Neuronal stem cell (in vitro differentiated cells): ENCODE data around the gene PCDHGA6.

Source experiments
- DNase-seq: peaks from one replicate; pipeline ENCODE4 v3.0.0-alpha.2; 2013; ENCODE audit warnings: low spot score
- H2AFZ ChIP-seq: one replicate; pipeline ENCODE4 v1.6.1; 2013; ENCODE audit warnings: mild to moderate bottlenecking, low read length, inconsistent platforms
- H2AK5ac ChIP-seq: 2 replicates; pipeline ENCODE4 v1.6.1; 2013; ENCODE audit warnings: low read depth, mild to moderate bottlenecking, inconsistent platforms, low read length, moderate library complexity, mixed read lengths
- H2BK120ac ChIP-seq: 2 replicates; pipeline ENCODE4 v1.6.1; 2013; ENCODE audit warnings: low read depth, mild to moderate bottlenecking, inconsistent platforms, low read length, moderate library complexity, mixed read lengths
- H2BK12ac ChIP-seq: one replicate; pipeline ENCODE4 v1.6.1; 2013; ENCODE audit warnings: low read length, inconsistent platforms
- H2BK15ac ChIP-seq: 2 replicates; pipeline ENCODE4 v1.6.1; 2013; ENCODE audit warnings: mild to moderate bottlenecking, low read length, inconsistent platforms, mixed read lengths
- H2BK5ac ChIP-seq: one replicate; pipeline ENCODE4 v1.6.1; 2013; ENCODE audit warnings: inconsistent platforms, mild to moderate bottlenecking, low read length, moderate library complexity
- H3K14ac ChIP-seq: one replicate; pipeline ENCODE4 v1.6.1; 2013; ENCODE audit warnings: low read length, inconsistent platforms
- H3K18ac ChIP-seq: 2 replicates; pipeline ENCODE4 v1.6.1; 2013; ENCODE audit warnings: low read length, inconsistent platforms
- H3K23ac ChIP-seq: 2 replicates; pipeline ENCODE4 v1.6.1; 2013; ENCODE audit warnings: low read depth, mild to moderate bottlenecking, mixed read lengths, low read length, inconsistent platforms; ENCODE audit not compliant: poor library complexity
- H3K27ac ChIP-seq: replicated peaks from 3 replicates; pipeline ENCODE4 v1.5.1; 2013; ENCODE audit warnings: low read length, inconsistent platforms
- H3K27me3 ChIP-seq, 3 experiments: 2 replicates each; pipeline ENCODE4 v1.6.1; 2013; ENCODE audit warnings: low read length in 3 of 3, mild to moderate bottlenecking in 2 of 3, inconsistent platforms in 1 of 3, low read depth in 1 of 3, mixed read lengths in 1 of 3, moderate library complexity in 1 of 3; ENCODE audit not compliant: control insufficient read depth in 3 of 3, insufficient read depth in 3 of 3
- H3K36me3 ChIP-seq, 2 donors: replicated peaks in 1 of 2; 2 replicates each; pipeline ENCODE4 v1.6.1; 2013; ENCODE audit warnings: low read length in 2 of 2; ENCODE audit not compliant: control insufficient read depth in 2 of 2, insufficient read depth in 2 of 2
- H3K4ac ChIP-seq: 2 replicates; pipeline ENCODE4 v1.6.1; 2013; ENCODE audit warnings: inconsistent platforms, mild to moderate bottlenecking, low read length, moderate library complexity
- H3K4me1 ChIP-seq, 2 donors: 1 replicate in 1 of 2; 2 replicates in 1 of 2; pipeline ENCODE4 v1.6.1; 2013; ENCODE audit warnings: low read length in 2 of 2, low read depth in 1 of 2; ENCODE audit not compliant: control insufficient read depth in 2 of 2, insufficient read depth in 1 of 2
- H3K4me2 ChIP-seq: one replicate; pipeline ENCODE4 v1.6.1; 2013; ENCODE audit warnings: mild to moderate bottlenecking, low read length, inconsistent platforms; ENCODE audit not compliant: insufficient read depth, poor library complexity, severe bottlenecking
- H3K4me3 ChIP-seq, 2 donors: 2 replicates each; pipeline ENCODE4 v1.5.1; 2013; ENCODE audit warnings: low read length in 2 of 2, mild to moderate bottlenecking in 2 of 2, inconsistent platforms in 1 of 2, moderate library complexity in 1 of 2
- H3K79me1 ChIP-seq: one replicate; pipeline ENCODE4 v1.6.1; 2013; ENCODE audit warnings: low read depth, mild to moderate bottlenecking, inconsistent platforms, low read length, moderate library complexity
- H3K9ac ChIP-seq: one replicate; pipeline ENCODE4 v1.6.1; 2013; ENCODE audit warnings: mild to moderate bottlenecking, low read depth, low read length, inconsistent platforms; ENCODE audit not compliant: poor library complexity
- H3K9me3 ChIP-seq, 2 donors: replicated peaks in 1 of 2; 2 replicates each; pipeline versions ENCODE3 to v1.6.1; 2013; ENCODE audit warnings: low read length in 2 of 2, mild to moderate bottlenecking in 2 of 2, inconsistent platforms in 1 of 2, low read depth in 1 of 2, mixed read lengths in 1 of 2, moderate library complexity in 1 of 2; ENCODE audit not compliant: control insufficient read depth in 2 of 2, insufficient read depth in 1 of 2
- H4K8ac ChIP-seq: one replicate; pipeline ENCODE4 v1.6.1; 2013; ENCODE audit warnings: low read depth, mild to moderate bottlenecking, inconsistent platforms, low read length, moderate library complexity
- H4K91ac ChIP-seq: one replicate; pipeline ENCODE4 v1.6.1; 2013; ENCODE audit warnings: low read length, low read depth, mild to moderate bottlenecking, inconsistent platforms; ENCODE audit not compliant: poor library complexity
- WGBS, 2 donors: extraction: QIAGEN DNeasy Blood & Tissue Kit; methylation state at CpG; one replicate each; pipeline ENCODE4 v1.1.7; 2013; ENCODE audit warnings: missing lambda C conversion rate in 2 of 2, mixed read lengths in 1 of 2; ENCODE audit not compliant: insufficient read length in 2 of 2, insufficient replicate concordance in 1 of 2; ENCODE audit errors: extremely low coverage in 2 of 2; 5-methylcytosine and 5-hydroxymethylcytosine counted together

PCDHGA6 gene

DNA sequence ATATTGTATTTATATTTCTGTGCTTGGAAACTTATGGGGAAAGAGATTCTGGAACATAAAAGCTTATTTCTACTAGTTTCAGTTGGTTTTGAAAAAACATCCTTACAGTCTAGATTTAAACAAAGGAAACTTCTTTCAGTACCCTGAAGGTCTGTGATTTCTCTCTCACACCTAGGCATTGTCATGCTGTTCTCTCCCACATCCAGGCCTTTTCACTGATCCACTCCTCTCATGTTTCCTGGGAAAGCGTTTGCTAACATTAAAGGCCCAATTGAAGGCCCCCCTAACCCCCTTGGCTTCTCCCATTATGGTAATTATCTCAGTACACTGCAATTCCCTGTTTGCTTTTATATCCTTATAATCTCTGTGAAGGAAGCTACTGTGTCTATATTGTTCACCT is 30.9 kb upstream of the PCDHGA6 start:
- H3K23ac ChIP-seq = no peak overlapping the region
- WGBS, 2 donors = no CpG with 5 or more reads among the region's 1 CpG
- H2AFZ ChIP-seq = no peak overlapping the region
- H3K9me3 ChIP-seq = peaks cover 22 to 32% of the 10 kb centered on the region in 2 donors
- no peak overlapping the region for H3K9ac ChIP-seq
- H4K8ac ChIP-seq = no peak overlapping the region
- no peak overlapping the region for H3K18ac ChIP-seq
- H2AK5ac ChIP-seq = no peak overlapping the region
- no peak overlapping the region for H2BK15ac ChIP-seq
- H3K14ac ChIP-seq = no peak overlapping the region
- H3K36me3 ChIP-seq = no peaks in the 10 kb centered on the region
- H3K4me2 ChIP-seq = no peak overlapping the region
- no peak overlapping the region for H2BK12ac ChIP-seq
- no peak overlapping the region for H4K91ac ChIP-seq
- H2BK5ac ChIP-seq = no peak overlapping the region
- no peak overlapping the region for H2BK120ac ChIP-seq
- H3K27ac ChIP-seq = no peak overlapping the region
- H3K4ac ChIP-seq = no peak overlapping the region
- H3K79me1 ChIP-seq = no peaks in the 10 kb centered on the region
- H3K27me3 ChIP-seq = no peaks in the 10 kb centered on the region
- no peak overlapping the region for H3K4me3 ChIP-seq
- no peak for DNase-seq
- no peaks in the 10 kb centered on the region for H3K4me1 ChIP-seq

DNA sequence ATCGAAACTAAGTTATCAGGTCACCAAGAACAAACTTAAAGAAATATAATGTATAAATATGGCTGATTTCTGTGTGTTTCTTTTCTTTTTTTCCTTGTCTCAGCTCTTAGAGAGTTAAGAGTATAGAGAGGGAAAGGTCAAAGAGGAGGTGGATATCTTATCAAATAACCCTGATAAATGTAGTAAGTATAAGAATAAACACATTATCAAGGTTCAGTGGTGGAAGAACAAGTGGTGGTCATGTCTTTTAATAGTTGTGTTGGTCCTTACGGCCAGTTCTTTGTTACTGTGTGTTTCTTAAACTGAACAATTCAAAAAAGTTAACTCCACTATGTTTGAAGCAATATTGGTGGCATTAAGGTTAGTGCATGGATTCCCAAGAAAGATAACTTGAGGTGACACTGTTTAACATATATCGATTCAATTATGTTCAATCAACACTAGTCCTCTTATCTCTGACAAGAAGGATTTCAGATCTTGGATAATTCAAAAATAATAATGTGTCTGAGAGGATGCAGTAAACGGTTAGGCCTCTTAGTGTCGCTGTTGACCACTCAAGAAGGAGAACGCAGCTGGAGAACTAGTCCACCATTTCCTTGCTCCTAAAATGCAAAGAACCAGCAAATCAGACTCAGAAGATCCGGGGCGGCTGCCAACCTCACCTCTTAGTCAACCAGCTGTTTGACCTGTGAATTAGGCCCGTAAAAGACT is 30.3 kb upstream of the PCDHGA6 start, which contains the start of gene PCDHGA3:
TSS of gene PCDHGA3 (plus strand) at position 588 of the 711 bp plus-strand sequence. CDS start 205 bp downstream, outside the sequence.
- Histone ChIP-seq H2AK5ac (no peak within 1 kb of the TSS), H3K4ac (no peak within 1 kb of the TSS), H3K27me3 (no peaks in the 10 kb centered on the region), H3K9ac (no peak within 1 kb of the TSS), H2BK12ac (no peak within 1 kb of the TSS), H3K36me3 (no peaks in the 10 kb centered on the region), H3K4me1 (no peaks in the 10 kb centered on the region), H3K79me1 (no peaks in the 10 kb centered on the region), H4K91ac (no peak within 1 kb of the TSS), H3K27ac (no peak within 1 kb of the TSS), H2AFZ (peak within 1 kb of the TSS; percentile 54), H2BK120ac (no peak within 1 kb of the TSS), H3K4me2 (no peak within 1 kb of the TSS), H3K23ac (no peak within 1 kb of the TSS), H2BK15ac (no peak within 1 kb of the TSS), H3K9me3 (peaks cover 20 to 32% of the 10 kb centered on the region in 2 donors), H3K14ac (no peak within 1 kb of the TSS), H3K18ac (no peak within 1 kb of the TSS), H2BK5ac (no peak within 1 kb of the TSS), H4K8ac (no peak within 1 kb of the TSS), H3K4me3 (peak within 1 kb of the TSS in 1 of 2 donors; percentile 25)
- no CpG with 5 or more reads among the region's 9 CpGs for WGBS, 2 donors
- no peak for DNase-seq

DNA sequence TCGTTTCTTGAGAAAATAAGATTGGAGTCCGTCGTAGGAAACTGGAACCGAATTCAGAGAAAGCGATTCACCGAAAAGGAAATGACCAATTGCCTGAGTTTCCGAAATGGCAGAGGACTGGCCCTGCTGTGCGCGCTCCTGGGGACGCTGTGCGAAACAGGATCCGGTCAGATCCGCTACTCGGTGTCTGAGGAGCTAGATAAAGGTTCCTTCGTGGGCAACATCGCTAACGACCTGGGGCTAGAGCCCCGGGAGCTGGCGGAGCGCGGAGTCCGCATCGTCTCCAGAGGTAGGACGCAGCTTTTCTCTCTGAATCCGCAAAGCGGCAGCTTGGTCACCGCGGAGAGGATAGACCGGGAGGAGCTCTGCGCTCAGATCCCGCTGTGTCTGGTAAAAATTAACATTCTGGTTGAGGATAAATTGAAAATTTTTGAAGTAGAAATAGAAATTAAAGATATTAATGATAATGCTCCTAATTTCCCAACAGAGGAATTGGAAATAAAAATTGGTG is 29.7 kb upstream of the PCDHGA6 start:
- DNase-seq = no peak
- Histone ChIP-seq H4K8ac (no peak overlapping the region), H3K14ac (no peak overlapping the region), H3K27me3 (no peaks in the 10 kb centered on the region), H4K91ac (no peak overlapping the region), H3K4me1 (no peaks in the 10 kb centered on the region), H3K4me2 (no peak overlapping the region), H3K36me3 (no peaks in the 10 kb centered on the region), H3K4me3 (peak overlapping the region in 1 of 2 donors; percentile 25), H2AFZ (peak overlapping the region; percentile 54), H3K27ac (no peak overlapping the region), H3K4ac (no peak overlapping the region), H2BK12ac (no peak overlapping the region), H2BK120ac (no peak overlapping the region), H3K79me1 (no peaks in the 10 kb centered on the region), H2BK5ac (no peak overlapping the region), H3K9me3 (peaks cover 20 to 32% of the 10 kb centered on the region in 2 donors), H2BK15ac (no peak overlapping the region), H2AK5ac (no peak overlapping the region), H3K9ac (no peak overlapping the region), H3K23ac (no peak overlapping the region), H3K18ac (no peak overlapping the region)
- WGBS, 2 donors = no CpG with 5 or more reads among the region's 31 CpGs

DNA sequence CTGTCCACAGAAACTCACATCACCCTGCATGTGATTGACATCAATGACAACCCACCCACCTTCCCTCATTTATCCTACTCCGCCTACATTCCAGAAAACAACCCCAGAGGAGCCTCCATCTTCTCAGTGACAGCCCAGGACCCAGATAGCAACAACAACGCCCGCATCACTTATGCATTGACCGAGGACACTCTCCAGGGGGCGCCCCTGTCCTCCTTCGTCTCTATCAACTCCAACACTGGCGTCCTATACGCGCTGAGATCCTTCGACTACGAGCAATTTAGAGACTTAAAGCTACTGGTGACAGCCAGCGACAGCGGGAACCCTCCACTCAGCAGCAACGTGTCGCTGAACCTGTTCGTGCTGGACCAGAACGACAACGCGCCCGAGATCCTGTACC is 28.4 kb upstream of the PCDHGA6 start:
- H3K4me1 ChIP-seq = no peaks in the 10 kb centered on the region
- H3K23ac ChIP-seq = no peak overlapping the region
- no peak overlapping the region for H2AK5ac ChIP-seq
- no peak overlapping the region for H2BK15ac ChIP-seq
- H4K91ac ChIP-seq = no peak overlapping the region
- WGBS, 2 donors = no CpG with 5 or more reads among the region's 20 CpGs
- H3K36me3 ChIP-seq = no peaks in the 10 kb centered on the region
- no peak overlapping the region for H2BK12ac ChIP-seq
- H3K79me1 ChIP-seq = no peaks in the 10 kb centered on the region
- no peak overlapping the region for H2BK120ac ChIP-seq
- no peak overlapping the region for H3K14ac ChIP-seq
- H2BK5ac ChIP-seq = no peak overlapping the region
- H3K9ac ChIP-seq = no peak overlapping the region
- H2AFZ ChIP-seq = no peak overlapping the region
- no peak overlapping the region for H3K4ac ChIP-seq
- H3K27me3 ChIP-seq = no peaks in the 10 kb centered on the region
- no peak overlapping the region for H3K27ac ChIP-seq
- DNase-seq = no peak
- H3K4me3 ChIP-seq = no peak overlapping the region
- no peak overlapping the region for H3K4me2 ChIP-seq
- H4K8ac ChIP-seq = no peak overlapping the region
- H3K18ac ChIP-seq = no peak overlapping the region
- peaks cover 14 to 22% of the 10 kb centered on the region in 2 donors for H3K9me3 ChIP-seq
